HCT116 (cell line): ENCODE results near the gene HTR3B.

Source experiments
- EZH2 ChIP-seq: fragments of 200-600 bp; sonication (generic); IDR thresholded peaks from 2 replicates; pipeline ENCODE4 v1.6.1; 2017; ENCODE audit warnings: antibody characterized with exemption, mixed run types
- EZH2phosphoT487 ChIP-seq: fragments of 200-600 bp; IDR thresholded peaks from 2 replicates; pipeline ENCODE4 v1.6.1; 2018; ENCODE audit warnings: antibody characterized with exemption, borderline replicate concordance
- POLR2A ChIP-seq: IDR thresholded peaks from 2 replicates; pipeline ENCODE4 v1.7.0; 2011; ENCODE audit warnings: borderline replicate concordance; ENCODE audit not compliant: insufficient read depth, insufficient read length; ENCODE audit errors: extremely low read depth
- POLR2AphosphoS5 ChIP-seq: IDR thresholded peaks from 2 replicates; pipeline ENCODE4 v1.6.1; 2011; ENCODE audit warnings: mild to moderate bottlenecking, low read depth, low read length, moderate library complexity
- REST ChIP-seq: IDR thresholded peaks from 2 replicates; pipeline ENCODE4 v1.6.1; 2012; ENCODE audit warnings: low read depth
- TF ChIP-seq, protein P1 (sequence below), 3 experiments: fragments of 200-600 bp in 1 of 3; sonication (generic) in 1 of 3; IDR thresholded peaks in 2 of 3; conservative IDR thresholded peaks in 1 of 3; 2 replicates each; pipeline ENCODE4 v1.5.1; 2012 to 2017; ENCODE audit warnings: low read depth in 2 of 3, low read length in 2 of 3, antibody characterized with exemption in 1 of 3, borderline replicate concordance in 1 of 3, control low read depth in 1 of 3, mild to moderate bottlenecking in 1 of 3, mixed read lengths in 1 of 3, mixed run types in 1 of 3, moderate library complexity in 1 of 3; ENCODE audit not compliant: insufficient read depth in 1 of 3

GRCh38 chr11:113942256-113942655 lies 37.7 kb downstream of the HTR3B start:
- no peak for TF ChIP-seq EZH2phosphoT487
- TF ChIP-seq, protein P1, sequence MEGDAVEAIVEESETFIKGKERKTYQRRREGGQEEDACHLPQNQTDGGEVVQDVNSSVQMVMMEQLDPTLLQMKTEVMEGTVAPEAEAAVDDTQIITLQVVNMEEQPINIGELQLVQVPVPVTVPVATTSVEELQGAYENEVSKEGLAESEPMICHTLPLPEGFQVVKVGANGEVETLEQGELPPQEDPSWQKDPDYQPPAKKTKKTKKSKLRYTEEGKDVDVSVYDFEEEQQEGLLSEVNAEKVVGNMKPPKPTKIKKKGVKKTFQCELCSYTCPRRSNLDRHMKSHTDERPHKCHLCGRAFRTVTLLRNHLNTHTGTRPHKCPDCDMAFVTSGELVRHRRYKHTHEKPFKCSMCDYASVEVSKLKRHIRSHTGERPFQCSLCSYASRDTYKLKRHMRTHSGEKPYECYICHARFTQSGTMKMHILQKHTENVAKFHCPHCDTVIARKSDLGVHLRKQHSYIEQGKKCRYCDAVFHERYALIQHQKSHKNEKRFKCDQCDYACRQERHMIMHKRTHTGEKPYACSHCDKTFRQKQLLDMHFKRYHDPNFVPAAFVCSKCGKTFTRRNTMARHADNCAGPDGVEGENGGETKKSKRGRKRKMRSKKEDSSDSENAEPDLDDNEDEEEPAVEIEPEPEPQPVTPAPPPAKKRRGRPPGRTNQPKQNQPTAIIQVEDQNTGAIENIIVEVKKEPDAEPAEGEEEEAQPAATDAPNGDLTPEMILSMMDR (IDR thresholded peaks at IDR 0.05 in 2 of 3, conservative IDR thresholded peaks at IDR 0.05 in 1 of 3; ENCODE audit: borderline replicate concordance in 1 of 3, insufficient read depth in 1 of 3, low read depth in 2 of 3, low read length in 2 of 3) = no peak
- no peak for TF ChIP-seq REST
- no peak for TF ChIP-seq POLR2A
- TF ChIP-seq EZH2 = no peak
- no peak for TF ChIP-seq POLR2AphosphoS5
